ENCODE data around the gene RAPGEF4. TPM values are rescaled to one million over a fixed set of nuclear protein-coding genes. Genes with fewer than 3 reads are reported as not detected.

The RAPGEF4 gene
- total and polyA plus RNA-seq, 9 of the 15 experiments (the other 6 are each of a cell fraction or from before 2014, with no cell fraction given) = 0.04 to 0.33 (median 0.13) TPM; not detected in 6

GRCh38 chr2:172863341-172863740, 127.7 kb downstream of the RAPGEF4 start:
- no TSS peak for BruUV-seq (replicated peaks)
- no peaks in the 10 kb centered on the region for H3K9me3 ChIP-seq (replicated peaks; ENCODE audit: control insufficient read depth, insufficient read depth, low read depth, low read length)
- TF ChIP-seq E2F1 (CRISPR knock-in tag; IDR thresholded peaks at IDR 0.05) = no peak
- TF ChIP-seq ZNF12 (CRISPR knock-in tag; IDR thresholded peaks at IDR 0.05) = no peak
- TF ChIP-seq ZNF778 (CRISPR knock-in tag; IDR thresholded peaks at IDR 0.05) = no peak
- TF ChIP-seq ZBTB17 (CRISPR knock-in tag; IDR thresholded peaks at IDR 0.05) = no peak
- no peak for TF ChIP-seq CREM (IDR thresholded peaks at IDR 0.05; ENCODE audit: low read depth)
- TF ChIP-seq MITF (IDR thresholded peaks at IDR 0.05) = no peak
- TF ChIP-seq CTCF (IDR thresholded peaks at IDR 0.05 in 2 of 3, conservative IDR thresholded peaks at IDR 0.05 in 1 of 3; ENCODE audit: insufficient read depth in 2 of 3, low read depth in 1 of 3, low read length in 3 of 3) = no peak
- no peak for TF ChIP-seq IRF2 (CRISPR knock-in tag; IDR thresholded peaks at IDR 0.05)
- no peak for TF ChIP-seq ZNF561 (CRISPR knock-in tag; conservative IDR thresholded peaks at IDR 0.05)
- TF ChIP-seq POLR2AphosphoS2 (IDR thresholded peaks at IDR 0.05; ENCODE audit: low read length) = no peak
- TF ChIP-seq ZFP30 (CRISPR knock-in tag; IDR thresholded peaks at IDR 0.05; ENCODE audit: borderline replicate concordance) = no peak
- no peak for TF ChIP-seq FOXJ3 (CRISPR knock-in tag; IDR thresholded peaks at IDR 0.05)
- no peak for TF ChIP-seq HNRNPUL1 (IDR thresholded peaks at IDR 0.05; ENCODE audit: low read length)
- no peak for TF ChIP-seq STAT5B (CRISPR knock-in tag; IDR thresholded peaks at IDR 0.05)
- no peak for TF ChIP-seq EP400 (IDR thresholded peaks at IDR 0.05)
- no peak for TF ChIP-seq HCFC1 (IDR thresholded peaks at IDR 0.05; ENCODE audit: low read depth, low read length)
- TF ChIP-seq DNMT1 (IDR thresholded peaks at IDR 0.05) = no peak
- TF ChIP-seq, protein P1, sequence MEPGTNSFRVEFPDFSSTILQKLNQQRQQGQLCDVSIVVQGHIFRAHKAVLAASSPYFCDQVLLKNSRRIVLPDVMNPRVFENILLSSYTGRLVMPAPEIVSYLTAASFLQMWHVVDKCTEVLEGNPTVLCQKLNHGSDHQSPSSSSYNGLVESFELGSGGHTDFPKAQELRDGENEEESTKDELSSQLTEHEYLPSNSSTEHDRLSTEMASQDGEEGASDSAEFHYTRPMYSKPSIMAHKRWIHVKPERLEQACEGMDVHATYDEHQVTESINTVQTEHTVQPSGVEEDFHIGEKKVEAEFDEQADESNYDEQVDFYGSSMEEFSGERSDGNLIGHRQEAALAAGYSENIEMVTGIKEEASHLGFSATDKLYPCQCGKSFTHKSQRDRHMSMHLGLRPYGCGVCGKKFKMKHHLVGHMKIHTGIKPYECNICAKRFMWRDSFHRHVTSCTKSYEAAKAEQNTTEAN (CRISPR knock-in tag; IDR thresholded peaks at IDR 0.05) = no peak
- TF ChIP-seq GATAD2A (IDR thresholded peaks at IDR 0.05) = no peak
- FAIRE-seq (no peak), ATAC-seq (no peak), DNase-seq (ENCODE audit: extremely low read depth in 1 of 4, low spot score in 3 of 4) (no peak)
- POLR2A ChIA-PET = no interaction called here
- no peak overlapping the region for H3K4me2 ChIP-seq (ENCODE audit: insufficient read depth, low read length)
- no peaks in the 10 kb centered on the region for H4K20me1 ChIP-seq (replicated peaks; ENCODE audit: control insufficient read depth, insufficient read depth, low read length)
- no peaks in the 10 kb centered on the region; a peak in 2 of 5 replicates for H3K27me3 ChIP-seq (ENCODE audit: control insufficient read depth in 2 of 2, insufficient read depth in 2 of 2, low read length in 2 of 2)
- H3K9ac ChIP-seq (ENCODE audit: insufficient read depth in 1 of 2, low read depth in 2 of 2, low read length in 2 of 2) = no peak overlapping the region
- H3K36me3 ChIP-seq (ENCODE audit: control insufficient read depth, insufficient read depth, low read length) = no peaks in the 10 kb centered on the region
- CTCF ChIA-PET (ENCODE audit: low intra/inter-chr PET ratio) = interaction anchor here (2.2 kb wide), 1 partner anchor 68 kb away, joined by 19 read pairs; no protein-coding TSS in a partner anchor
- in situ Hi-C loops (cut with MboI) = no loop called here
- no peak overlapping the region for H2AFZ ChIP-seq (ENCODE audit: low read depth, low read length)
- intact Hi-C loops (cut with micrococcal nuclease) = loop anchor here (5.0 kb wide), 1 partner anchor 1484 kb away; no protein-coding TSS in a partner anchor
- H3K27ac ChIP-seq (ENCODE audit: extremely low read depth, low read depth, low read length) = no peak overlapping the region
- H3K9me1 ChIP-seq (ENCODE audit: control insufficient read depth, insufficient read depth, low read length) = no peaks in the 10 kb centered on the region
- H3K4me3 ChIP-seq = no peak overlapping the region
- 0% methylated on average over 2 of the region's 2 CpGs for WGBS (ENCODE audit: insufficient coverage, low coverage, missing lambda C conversion rate)
- H3K4me1 ChIP-seq (replicated peaks in 1 of 2; ENCODE audit: control insufficient read depth in 2 of 2, insufficient read depth in 2 of 2, low read length in 2 of 2) = no peaks in the 10 kb centered on the region
- H3K79me2 ChIP-seq (ENCODE audit: control insufficient read depth, insufficient read depth, low read length) = no peaks in the 10 kb centered on the region

Data from K562 (cell line).